GM12878 (cell line): ENCODE data around the gene TEC.

Experiments used
- IRF5 ChIP-seq: fragments of 450-650 bp; IDR thresholded peaks from 2 replicates; pipeline ENCODE4 v1.6.1; 2017; ENCODE audit warnings: borderline replicate concordance
- JUND ChIP-seq: IDR thresholded peaks from 2 replicates; pipeline ENCODE4 v1.6.1; 2012; ENCODE audit warnings: low read depth, mild to moderate bottlenecking, low read length, improper control_type of control experiment, moderate library complexity
- NFIC ChIP-seq: IDR thresholded peaks from 2 replicates; pipeline ENCODE4 v1.6.1; 2012; ENCODE audit warnings: low read depth, mild to moderate bottlenecking, inconsistent platforms, low read length, moderate library complexity
- POLR2A ChIP-seq: IDR thresholded peaks from 2 replicates; pipeline ENCODE4 v1.6.1; 2011; ENCODE audit warnings: low read depth, mild to moderate bottlenecking, low read length
- TF ChIP-seq, protein P1 (sequence below): IDR thresholded peaks from 2 replicates; pipeline ENCODE4 v1.6.1; 2011; ENCODE audit warnings: borderline replicate concordance, low read depth, mild to moderate bottlenecking, moderate library complexity, low read length; ENCODE audit not compliant: insufficient read depth, poor library complexity, severe bottlenecking
- TF ChIP-seq, protein P2 (sequence below), 3 experiments: IDR thresholded peaks in 2 of 3; conservative IDR thresholded peaks in 1 of 3; 2 replicates each; pipeline ENCODE4 v1.5.1; 2011; ENCODE audit warnings: low read depth in 3 of 3, low read length in 3 of 3, mild to moderate bottlenecking in 3 of 3, control low read depth in 2 of 3, moderate library complexity in 2 of 3, inconsistent platforms in 1 of 3, mixed read lengths in 1 of 3; ENCODE audit not compliant: control insufficient read depth in 2 of 3, insufficient read depth in 1 of 3; ENCODE audit errors: extremely low read depth in 1 of 3
- TF ChIP-seq, protein P3 (sequence below): IDR thresholded peaks from 2 replicates; pipeline ENCODE4 v1.6.1; 2011; ENCODE audit warnings: low read depth, low read length, improper control_type of control experiment, borderline replicate concordance

DNA sequence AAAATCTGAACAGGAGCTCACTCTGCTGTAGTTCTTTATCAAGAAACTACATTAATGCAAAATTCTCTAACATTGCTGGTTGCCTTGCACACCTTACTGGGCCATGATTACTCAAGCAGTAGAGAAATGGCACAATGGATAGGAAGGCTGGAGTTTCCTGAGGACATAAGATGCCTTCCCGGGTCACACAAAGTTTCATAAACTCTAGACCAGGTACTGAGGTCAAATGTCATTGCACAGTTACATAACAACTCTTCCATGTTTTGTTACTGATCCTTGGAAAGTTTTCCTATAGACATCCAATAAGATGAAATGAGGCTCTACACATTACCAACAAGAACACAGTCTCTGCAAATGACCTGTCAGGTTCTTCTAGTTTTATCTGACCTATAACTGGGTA, 9.9 kb downstream of the TEC start:
- TF ChIP-seq NFIC (no peak), IRF5 (no peak), POLR2A (no peak), JUND (no peak)
- TF ChIP-seq, protein P1, sequence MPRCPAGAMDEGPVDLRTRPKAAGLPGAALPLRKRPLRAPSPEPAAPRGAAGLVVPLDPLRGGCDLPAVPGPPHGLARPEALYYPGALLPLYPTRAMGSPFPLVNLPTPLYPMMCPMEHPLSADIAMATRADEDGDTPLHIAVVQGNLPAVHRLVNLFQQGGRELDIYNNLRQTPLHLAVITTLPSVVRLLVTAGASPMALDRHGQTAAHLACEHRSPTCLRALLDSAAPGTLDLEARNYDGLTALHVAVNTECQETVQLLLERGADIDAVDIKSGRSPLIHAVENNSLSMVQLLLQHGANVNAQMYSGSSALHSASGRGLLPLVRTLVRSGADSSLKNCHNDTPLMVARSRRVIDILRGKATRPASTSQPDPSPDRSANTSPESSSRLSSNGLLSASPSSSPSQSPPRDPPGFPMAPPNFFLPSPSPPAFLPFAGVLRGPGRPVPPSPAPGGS, result no peak
- TF ChIP-seq, protein P2, sequence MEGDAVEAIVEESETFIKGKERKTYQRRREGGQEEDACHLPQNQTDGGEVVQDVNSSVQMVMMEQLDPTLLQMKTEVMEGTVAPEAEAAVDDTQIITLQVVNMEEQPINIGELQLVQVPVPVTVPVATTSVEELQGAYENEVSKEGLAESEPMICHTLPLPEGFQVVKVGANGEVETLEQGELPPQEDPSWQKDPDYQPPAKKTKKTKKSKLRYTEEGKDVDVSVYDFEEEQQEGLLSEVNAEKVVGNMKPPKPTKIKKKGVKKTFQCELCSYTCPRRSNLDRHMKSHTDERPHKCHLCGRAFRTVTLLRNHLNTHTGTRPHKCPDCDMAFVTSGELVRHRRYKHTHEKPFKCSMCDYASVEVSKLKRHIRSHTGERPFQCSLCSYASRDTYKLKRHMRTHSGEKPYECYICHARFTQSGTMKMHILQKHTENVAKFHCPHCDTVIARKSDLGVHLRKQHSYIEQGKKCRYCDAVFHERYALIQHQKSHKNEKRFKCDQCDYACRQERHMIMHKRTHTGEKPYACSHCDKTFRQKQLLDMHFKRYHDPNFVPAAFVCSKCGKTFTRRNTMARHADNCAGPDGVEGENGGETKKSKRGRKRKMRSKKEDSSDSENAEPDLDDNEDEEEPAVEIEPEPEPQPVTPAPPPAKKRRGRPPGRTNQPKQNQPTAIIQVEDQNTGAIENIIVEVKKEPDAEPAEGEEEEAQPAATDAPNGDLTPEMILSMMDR (IDR thresholded peaks at IDR 0.05 in 2 of 3, conservative IDR thresholded peaks at IDR 0.05 in 1 of 3; ENCODE audit: control insufficient read depth in 2 of 3, extremely low read depth in 1 of 3, insufficient read depth in 1 of 3, low read depth in 3 of 3, low read length in 3 of 3), result no peak
- TF ChIP-seq, protein P3, sequence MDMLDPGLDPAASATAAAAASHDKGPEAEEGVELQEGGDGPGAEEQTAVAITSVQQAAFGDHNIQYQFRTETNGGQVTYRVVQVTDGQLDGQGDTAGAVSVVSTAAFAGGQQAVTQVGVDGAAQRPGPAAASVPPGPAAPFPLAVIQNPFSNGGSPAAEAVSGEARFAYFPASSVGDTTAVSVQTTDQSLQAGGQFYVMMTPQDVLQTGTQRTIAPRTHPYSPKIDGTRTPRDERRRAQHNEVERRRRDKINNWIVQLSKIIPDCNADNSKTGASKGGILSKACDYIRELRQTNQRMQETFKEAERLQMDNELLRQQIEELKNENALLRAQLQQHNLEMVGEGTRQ, result no peak
